HCT116 (cell line): ENCODE results near the gene PERCC1.

Experiments
- CBX3 ChIP-seq: IDR thresholded peaks from 2 replicates; pipeline ENCODE4 v1.6.1; 2012; ENCODE audit warnings: low read depth
- CEBPB ChIP-seq: IDR thresholded peaks from 2 replicates; pipeline ENCODE4 v1.6.1; 2012; ENCODE audit warnings: low read depth
- CTCF ChIP-seq, 3 experiments: fragments of 200-600 bp in 1 of 3; sonication (generic) in 1 of 3; IDR thresholded peaks in 2 of 3; conservative IDR thresholded peaks in 1 of 3; 2 replicates each; pipeline ENCODE4 v1.5.1; 2012 to 2017; ENCODE audit warnings: low read depth in 2 of 3, low read length in 2 of 3, antibody characterized with exemption in 1 of 3, borderline replicate concordance in 1 of 3, control low read depth in 1 of 3, mild to moderate bottlenecking in 1 of 3, mixed read lengths in 1 of 3, mixed run types in 1 of 3, moderate library complexity in 1 of 3; ENCODE audit not compliant: insufficient read depth in 1 of 3
- EZH2 ChIP-seq: fragments of 200-600 bp; sonication (generic); IDR thresholded peaks from 2 replicates; pipeline ENCODE4 v1.6.1; 2017; ENCODE audit warnings: antibody characterized with exemption, mixed run types
- EZH2phosphoT487 ChIP-seq: fragments of 200-600 bp; IDR thresholded peaks from 2 replicates; pipeline ENCODE4 v1.6.1; 2018; ENCODE audit warnings: antibody characterized with exemption, borderline replicate concordance
- FOSL1 ChIP-seq: IDR thresholded peaks from 2 replicates; pipeline ENCODE4 v1.6.1; 2012; ENCODE audit warnings: low read depth
- JUND ChIP-seq: IDR thresholded peaks from 2 replicates; pipeline ENCODE4 v1.6.1; 2012
- POLR2A ChIP-seq: IDR thresholded peaks from 2 replicates; pipeline ENCODE4 v1.7.0; 2011; ENCODE audit warnings: borderline replicate concordance; ENCODE audit not compliant: insufficient read depth, insufficient read length; ENCODE audit errors: extremely low read depth
- RAD21 ChIP-seq: IDR thresholded peaks from 2 replicates; pipeline ENCODE4 v1.6.1; 2012; ENCODE audit warnings: low read depth, mild to moderate bottlenecking
- SIN3A ChIP-seq: IDR thresholded peaks from 2 replicates; pipeline ENCODE4 v1.6.1; 2012; ENCODE audit warnings: low read depth
- SP1 ChIP-seq: IDR thresholded peaks from 2 replicates; pipeline ENCODE4 v1.6.1; 2012; ENCODE audit warnings: low read depth
- SRF ChIP-seq: IDR thresholded peaks from 2 replicates; pipeline ENCODE4 v1.6.1; 2012; ENCODE audit warnings: low read depth
- TF ChIP-seq, protein P1 (sequence below): IDR thresholded peaks from 2 replicates; pipeline ENCODE4 v1.6.1; 2011; ENCODE audit warnings: mild to moderate bottlenecking, low read length, moderate library complexity; ENCODE audit not compliant: insufficient replicate concordance; ENCODE audit errors: extremely low read depth
- TF ChIP-seq, protein P2 (sequence below): IDR thresholded peaks from 2 replicates; pipeline ENCODE4 v1.6.1; 2012; ENCODE audit warnings: low read depth

GRCh38 chr16:1443980-1444729 lies 13.3 kb downstream of the PERCC1 start, which contains the start of gene CCDC154:
- TF ChIP-seq CTCF (IDR thresholded peaks at IDR 0.05 in 2 of 3, conservative IDR thresholded peaks at IDR 0.05 in 1 of 3; ENCODE audit: borderline replicate concordance in 1 of 3, insufficient read depth in 1 of 3, low read depth in 2 of 3, low read length in 2 of 3) (no peak), EZH2phosphoT487 (no peak), CEBPB (no peak), SRF (no peak), POLR2A (no peak), FOSL1 (no peak), JUND (no peak), EZH2 (no peak), SIN3A (no peak), RAD21 (no peak), CBX3 (no peak), SP1 (no peak)
- TF ChIP-seq, protein P1, sequence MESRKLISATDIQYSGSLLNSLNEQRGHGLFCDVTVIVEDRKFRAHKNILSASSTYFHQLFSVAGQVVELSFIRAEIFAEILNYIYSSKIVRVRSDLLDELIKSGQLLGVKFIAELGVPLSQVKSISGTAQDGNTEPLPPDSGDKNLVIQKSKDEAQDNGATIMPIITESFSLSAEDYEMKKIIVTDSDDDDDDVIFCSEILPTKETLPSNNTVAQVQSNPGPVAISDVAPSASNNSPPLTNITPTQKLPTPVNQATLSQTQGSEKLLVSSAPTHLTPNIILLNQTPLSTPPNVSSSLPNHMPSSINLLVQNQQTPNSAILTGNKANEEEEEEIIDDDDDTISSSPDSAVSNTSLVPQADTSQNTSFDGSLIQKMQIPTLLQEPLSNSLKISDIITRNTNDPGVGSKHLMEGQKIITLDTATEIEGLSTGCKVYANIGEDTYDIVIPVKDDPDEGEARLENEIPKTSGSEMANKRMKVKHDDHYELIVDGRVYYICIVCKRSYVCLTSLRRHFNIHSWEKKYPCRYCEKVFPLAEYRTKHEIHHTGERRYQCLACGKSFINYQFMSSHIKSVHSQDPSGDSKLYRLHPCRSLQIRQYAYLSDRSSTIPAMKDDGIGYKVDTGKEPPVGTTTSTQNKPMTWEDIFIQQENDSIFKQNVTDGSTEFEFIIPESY: no peak
- TF ChIP-seq, protein P2, sequence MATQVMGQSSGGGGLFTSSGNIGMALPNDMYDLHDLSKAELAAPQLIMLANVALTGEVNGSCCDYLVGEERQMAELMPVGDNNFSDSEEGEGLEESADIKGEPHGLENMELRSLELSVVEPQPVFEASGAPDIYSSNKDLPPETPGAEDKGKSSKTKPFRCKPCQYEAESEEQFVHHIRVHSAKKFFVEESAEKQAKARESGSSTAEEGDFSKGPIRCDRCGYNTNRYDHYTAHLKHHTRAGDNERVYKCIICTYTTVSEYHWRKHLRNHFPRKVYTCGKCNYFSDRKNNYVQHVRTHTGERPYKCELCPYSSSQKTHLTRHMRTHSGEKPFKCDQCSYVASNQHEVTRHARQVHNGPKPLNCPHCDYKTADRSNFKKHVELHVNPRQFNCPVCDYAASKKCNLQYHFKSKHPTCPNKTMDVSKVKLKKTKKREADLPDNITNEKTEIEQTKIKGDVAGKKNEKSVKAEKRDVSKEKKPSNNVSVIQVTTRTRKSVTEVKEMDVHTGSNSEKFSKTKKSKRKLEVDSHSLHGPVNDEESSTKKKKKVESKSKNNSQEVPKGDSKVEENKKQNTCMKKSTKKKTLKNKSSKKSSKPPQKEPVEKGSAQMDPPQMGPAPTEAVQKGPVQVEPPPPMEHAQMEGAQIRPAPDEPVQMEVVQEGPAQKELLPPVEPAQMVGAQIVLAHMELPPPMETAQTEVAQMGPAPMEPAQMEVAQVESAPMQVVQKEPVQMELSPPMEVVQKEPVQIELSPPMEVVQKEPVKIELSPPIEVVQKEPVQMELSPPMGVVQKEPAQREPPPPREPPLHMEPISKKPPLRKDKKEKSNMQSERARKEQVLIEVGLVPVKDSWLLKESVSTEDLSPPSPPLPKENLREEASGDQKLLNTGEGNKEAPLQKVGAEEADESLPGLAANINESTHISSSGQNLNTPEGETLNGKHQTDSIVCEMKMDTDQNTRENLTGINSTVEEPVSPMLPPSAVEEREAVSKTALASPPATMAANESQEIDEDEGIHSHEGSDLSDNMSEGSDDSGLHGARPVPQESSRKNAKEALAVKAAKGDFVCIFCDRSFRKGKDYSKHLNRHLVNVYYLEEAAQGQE: no peak
